Stimulated activated CD8-positive, alpha-beta memory T cell treated with anti-CD3 and anti-CD28 coated beads, Interleukin-7, amount 100 ng/mL, for 4 hours (primary cell): Measurements from ENCODE around the gene ADH4.
"Not testable (repeated sequence)": the region's sequence is repeated elsewhere in the genome, so short reads cannot be mapped to it uniquely, and the experiment has no call there.

ENCODE experiments used
- DNase-seq, 2 donors: peaks; one replicate each; pipeline ENCODE4 v3.0.0-alpha.2; 2020; ENCODE audit warnings: low read depth in 2 of 2

Gene ADH4

DNA sequence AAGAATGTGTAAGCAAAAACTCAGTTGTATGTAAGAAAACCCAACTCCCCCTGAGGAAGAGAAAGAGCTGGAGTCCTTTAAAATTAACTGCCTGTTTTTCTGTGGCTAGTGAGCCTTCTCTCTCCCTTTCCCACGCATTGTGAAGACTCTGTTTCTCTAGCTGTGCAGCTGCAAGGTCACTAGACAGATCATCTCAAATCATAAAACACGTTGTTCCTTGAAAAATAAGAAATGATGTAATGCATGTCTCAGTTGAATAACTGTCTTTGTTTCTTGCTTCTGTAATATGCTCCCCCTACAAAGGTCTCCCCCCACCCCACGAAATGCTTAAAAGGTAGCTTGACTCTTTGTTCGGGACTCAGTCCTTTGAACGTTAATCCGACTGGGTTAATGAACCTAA lies 63.2 kb downstream of the ADH4 start:
- not testable (repeated sequence) for DNase-seq

DNA sequence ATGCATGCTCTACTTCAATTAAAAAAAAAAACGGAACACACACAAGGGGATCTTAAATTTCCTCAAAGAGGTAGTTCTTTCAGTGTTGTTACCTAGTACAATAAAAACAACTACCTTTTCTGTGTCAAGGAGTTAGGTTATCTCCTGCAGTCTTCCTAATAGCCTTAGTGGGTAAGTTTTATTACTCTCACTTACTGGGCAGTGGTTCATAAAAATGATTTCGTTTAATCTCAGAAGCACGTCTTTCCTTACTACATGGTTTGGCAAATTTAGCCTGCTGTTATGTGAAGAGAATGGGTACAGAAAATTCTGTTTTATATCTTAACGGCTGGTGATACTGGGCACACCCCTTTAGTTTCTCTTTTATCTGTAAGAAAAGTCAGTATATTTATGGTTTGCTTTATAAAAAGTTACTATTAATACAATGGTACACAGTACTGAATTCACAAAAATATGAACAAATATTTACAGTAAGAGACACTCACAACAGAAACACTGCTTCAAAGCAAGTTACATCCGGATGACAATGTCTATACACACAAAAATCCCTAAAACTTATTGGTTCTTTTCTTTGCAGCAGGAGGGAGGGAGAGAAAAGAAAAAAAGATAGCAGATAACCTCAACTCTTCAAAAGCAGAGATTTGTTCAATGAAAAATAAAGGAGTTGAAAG lies 64.3 kb downstream of the ADH4 start:
- DNase-seq = no peak

DNA sequence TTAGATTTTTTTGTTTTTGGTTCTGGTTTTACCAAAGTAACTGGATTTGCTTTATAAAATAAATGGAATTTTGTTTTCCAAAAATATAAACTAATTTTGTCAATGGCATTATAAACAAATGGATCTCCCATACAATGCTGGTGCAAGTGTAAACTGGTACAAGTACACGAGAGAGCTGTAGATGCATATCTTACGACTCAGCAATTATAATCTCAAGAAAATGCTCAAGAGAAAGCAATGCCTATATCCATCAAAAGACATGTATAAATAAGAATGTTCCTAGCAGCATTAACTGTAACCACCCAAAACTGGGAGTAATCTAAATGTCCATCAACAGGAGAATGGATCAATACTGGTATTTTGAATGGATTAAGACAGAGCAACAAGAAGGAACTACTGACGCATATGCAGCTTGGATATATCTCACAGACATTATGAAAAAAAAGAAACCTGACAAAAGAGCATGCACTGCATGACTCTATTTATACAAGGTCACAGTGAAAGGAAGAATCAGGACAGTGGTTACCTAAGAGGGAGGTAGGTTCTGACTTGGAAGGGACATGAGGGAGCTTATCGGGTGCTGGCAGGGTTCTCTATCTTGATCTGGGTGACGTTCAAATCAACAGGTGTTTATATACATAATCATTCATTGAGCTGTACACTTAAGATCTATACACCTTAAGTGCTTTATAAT lies 65.0 kb downstream of the ADH4 start:
- no peak for DNase-seq

DNA sequence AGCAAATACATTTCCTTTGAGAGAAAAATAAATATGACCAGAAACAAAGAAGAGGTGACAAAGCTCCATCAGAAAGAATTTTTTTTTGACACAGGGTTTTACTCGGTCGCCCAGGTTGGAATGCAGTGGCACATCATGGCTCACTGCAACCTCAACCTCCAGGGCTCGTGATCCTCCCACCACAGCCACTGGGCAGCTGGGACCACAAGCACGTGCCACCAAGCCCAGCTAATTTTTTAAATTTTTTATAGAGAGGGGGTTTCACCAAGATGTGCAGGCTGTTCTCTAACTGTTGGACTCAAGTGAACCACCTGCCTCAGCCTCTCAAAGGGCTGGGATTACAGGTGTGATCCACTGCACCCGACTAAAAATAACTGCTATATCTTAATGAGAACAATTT lies 65.8 kb downstream of the ADH4 start:
- no peak for DNase-seq

DNA sequence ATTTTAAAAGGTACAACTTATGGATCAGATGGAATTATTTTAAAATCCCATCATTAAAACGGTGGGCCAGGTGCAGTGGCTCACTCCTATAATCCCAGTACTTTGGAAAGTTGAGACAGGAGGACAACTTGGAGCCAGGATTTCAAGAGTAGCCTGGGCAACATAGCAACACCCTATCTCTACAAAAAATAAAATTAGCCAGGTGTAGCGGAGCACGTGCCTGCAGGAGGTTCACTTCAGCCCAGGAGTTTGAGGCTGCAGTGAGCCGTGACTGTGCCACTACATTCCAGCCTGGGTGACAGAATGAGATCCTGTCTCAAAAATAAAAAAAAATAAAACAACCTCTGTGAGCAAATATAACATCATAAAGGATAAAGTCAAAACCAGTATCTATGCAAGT lies 66.9 kb downstream of the ADH4 start:
- no peak for DNase-seq

DNA sequence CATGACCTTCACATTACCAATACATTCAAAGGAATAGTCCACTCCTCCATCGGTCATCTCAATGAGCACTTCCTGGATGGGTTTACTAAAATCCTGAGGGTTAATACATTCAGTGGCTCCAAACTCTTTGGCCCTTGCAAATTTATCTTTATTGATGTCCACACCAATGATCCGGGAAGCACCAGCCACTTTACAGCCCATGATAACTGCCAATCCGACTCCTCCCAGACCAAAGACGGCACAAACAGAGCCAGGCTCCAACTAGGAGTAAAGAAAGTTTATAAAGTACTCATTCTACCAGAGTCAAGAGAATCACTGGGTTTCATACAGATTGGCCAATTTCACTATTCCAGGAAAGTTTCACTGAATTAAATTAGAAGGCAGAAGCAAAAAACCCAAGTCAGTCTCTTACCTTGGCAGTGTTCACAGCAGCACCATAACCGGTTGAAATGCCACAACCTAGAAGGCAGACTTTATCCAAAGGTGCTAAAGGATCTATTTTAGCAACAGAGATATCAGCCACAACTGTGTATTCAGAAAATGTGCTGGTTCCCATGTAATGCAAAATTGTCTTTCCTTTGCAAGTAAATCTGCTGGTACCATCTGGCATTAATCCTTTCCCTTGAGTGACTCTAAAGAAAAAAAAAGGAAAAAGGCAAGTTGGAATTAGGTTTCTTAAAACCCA lies 67.7 kb downstream of the ADH4 start:
- no peak for DNase-seq

DNA sequence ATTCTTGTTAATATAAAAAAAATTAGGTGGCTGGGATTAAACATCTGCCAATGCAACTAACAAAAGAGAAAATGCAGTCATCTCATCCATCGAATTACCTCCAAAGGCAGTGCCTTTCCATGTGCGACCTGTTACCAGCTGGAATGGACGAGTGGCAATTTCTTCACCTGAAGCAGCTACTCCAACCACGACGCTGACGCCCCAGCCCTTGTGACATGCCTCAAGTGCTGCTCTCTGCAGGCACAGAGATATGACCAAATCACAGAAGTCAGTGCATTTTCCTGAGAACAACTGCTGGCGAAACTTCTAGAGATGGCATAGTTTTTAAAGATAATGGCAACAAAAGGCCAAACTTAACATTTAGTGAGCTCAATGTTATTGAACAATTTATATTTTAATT lies 69.3 kb downstream of the ADH4 start:
- DNase-seq = no peak
